Measurements from ENCODE around the gene MYO1F.
"Not testable (repeated sequence)": the region's sequence is repeated elsewhere in the genome, so short reads cannot be mapped to it uniquely, and the experiment has no call there.

MYO1F gene

GRCh38 chr19:8561075-8561764 lies 16.0 kb downstream of the MYO1F start:
- no peak for DNase-seq

- no peak for DNase-seq
These were observed 18.9 kb downstream of the MYO1F start for GRCh38 chr19:8558325-8558724.

DNA sequence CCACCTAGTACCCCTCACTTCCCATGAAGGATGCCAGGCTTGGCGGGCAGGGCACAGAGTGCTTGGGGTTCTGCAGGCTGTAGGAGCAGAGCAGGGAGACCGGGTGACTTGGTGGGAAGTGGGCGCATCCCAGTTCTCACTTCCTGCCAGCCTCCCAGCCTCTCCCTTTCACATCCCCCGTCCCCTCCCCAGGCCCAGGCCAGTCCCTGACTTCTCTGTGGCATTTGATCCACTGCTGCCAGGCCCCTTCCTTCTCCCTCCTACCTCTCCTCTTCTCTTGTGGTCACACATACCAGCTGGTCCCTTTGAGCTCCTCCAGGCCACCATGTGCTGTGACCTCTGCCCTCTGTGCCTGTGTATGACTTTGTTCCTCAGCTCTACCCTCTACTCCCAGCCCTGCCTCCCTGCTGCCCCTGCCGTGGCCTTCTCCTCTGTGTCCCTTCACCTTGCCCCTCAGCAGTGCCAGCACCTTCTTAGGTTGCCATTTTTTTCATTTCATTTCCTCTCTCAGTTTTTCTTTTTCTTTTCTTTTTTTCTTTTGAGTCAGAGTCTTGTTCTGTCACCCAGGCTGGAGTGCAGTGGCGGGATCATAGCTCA lies 19.5 kb downstream of the MYO1F start:
- no peak for DNase-seq

DNA sequence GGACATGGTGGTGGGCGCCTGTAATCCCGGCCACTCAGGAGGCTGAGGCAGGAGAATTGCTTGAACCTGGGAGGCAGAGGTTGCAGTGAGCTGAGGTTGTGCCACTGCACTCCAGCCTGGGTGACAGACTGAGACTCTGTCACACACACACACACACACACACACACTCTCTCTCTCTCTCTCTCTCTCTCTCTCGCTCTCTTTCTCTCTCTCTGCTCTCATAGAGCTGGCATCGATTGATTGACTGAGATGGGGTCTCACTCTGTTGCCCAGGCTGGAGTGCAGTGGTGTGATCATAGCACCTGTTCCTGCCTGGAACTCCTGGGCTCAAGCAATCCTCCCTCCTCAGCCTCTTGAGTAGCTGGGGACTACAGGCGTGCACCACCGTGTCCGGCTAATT lies 23.5 kb downstream of the MYO1F start:
- not testable (repeated sequence) for DNase-seq

DNA sequence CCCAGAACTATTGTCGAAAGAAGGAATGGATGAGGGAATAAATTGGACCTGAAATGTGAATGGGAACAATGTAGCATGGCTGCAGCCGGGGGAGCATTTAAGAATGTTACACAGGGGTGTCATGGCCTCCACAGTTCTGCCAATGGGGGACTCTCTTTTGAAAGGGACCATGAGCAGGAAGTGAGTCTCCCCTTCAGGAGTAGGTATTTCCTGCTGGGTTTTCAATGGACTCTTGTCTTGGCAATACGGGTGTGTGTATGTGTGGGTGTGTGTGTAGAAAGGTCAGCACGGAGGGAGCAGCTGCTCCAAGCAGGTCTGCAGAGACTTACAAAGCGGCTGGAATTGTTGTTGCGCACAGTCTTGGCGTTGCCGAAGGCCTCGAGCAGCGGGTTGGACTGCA lies 24.4 kb downstream of the MYO1F start:
- no peak for DNase-seq

- DNase-seq: no peak
These were observed 27.2 kb downstream of the MYO1F start for GRCh38 chr19:8550070-8550469.

GRCh38 chr19:8545743-8546142 lies 31.5 kb downstream of the MYO1F start:
- DNase-seq: no peak

DNA sequence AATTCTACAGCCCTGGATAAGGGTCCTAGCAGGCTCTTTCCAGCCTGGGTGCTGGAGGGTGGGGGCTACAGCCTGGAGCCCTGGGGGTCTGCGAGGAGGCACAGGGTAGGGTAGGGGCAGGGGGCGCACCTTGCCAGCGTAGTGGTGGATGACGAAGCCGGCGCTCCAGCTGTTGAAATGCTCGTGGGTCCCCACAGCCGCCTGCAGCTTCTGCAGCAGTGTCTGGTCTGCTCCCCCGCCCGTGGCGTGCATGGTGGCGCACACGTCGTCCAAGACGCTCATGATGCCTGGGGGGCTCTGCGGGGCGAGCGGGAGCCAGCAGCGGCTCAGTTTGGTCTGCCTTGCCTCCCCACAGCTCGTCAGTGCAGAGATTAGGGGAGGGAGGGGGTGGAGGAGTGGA lies 33.1 kb downstream of the MYO1F start:
- DNase-seq: no peak

DNA sequence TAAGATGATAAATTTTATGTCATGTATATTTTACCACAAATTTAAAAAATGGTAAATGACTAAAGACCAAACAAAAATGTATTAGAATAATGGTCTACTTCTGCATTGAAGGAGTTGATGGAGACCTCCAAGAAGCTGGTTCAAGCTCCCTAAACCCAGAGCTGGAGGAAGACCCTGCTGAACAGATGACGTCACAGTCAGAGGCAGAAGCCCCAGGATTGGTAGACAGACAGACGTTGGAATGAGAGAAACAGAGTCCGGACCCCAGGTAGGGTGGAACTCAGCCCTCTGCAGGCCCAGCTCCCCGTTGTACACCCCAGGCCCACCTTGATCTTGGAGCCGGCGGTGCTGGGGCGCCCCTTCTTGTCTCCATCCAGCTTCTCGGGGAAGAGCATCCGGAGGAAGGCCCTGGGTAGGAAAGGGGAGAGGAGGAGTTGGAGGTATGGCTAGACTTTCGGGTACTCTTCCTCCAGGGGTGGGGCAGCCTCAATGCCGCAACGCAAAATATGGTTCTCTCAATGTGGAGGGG lies 37.6 kb downstream of the MYO1F start:
- DNase-seq: no peak

- no peak for DNase-seq
These were observed 40.1 kb downstream of the MYO1F start for GRCh38 chr19:8537099-8537498.

DNA sequence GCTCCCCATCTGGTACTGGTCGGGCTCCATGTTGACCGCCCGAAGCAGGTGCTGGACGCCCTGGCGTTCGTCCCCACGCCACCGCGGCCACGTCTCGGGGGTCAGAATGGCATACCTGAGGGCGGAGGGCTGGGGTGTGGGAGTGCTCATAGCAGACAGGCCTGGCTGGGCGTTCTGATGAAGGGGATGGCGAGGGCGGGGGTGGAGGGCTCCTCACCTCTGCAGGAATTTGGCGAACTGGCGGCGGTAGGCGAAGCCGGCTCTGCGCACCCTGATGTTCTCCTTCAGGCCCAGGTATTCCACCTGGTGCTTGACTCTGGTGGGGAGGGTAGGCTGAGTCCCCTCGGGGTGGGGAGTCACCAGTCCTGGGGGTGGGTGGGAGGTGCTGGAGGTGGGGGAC lies 41.0 kb downstream of the MYO1F start:
- DNase-seq: no peak

- DNase-seq: no peak
These were observed 45.0 kb downstream of the MYO1F start for GRCh38 chr19:8532225-8532624.

DNA sequence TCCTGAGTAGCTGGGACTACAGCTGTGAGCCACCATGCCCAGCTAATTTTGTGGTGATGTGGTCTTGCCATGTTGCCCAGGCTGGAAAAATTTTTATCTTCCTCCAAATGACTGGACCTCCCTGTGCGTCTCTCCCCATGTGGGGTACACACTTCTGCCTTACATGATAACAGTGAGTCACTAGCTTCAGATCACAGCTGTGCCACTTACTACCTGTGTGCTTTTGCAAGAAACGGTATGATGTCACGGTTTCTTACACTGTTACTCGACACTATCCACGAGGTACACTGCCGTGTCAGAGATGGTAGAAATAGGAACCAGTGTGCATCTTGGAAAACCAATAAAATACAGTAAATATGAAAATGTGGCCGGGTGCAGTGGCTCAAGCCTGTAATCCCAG lies 45.8 kb downstream of the MYO1F start:
- DNase-seq: no peak

DNA sequence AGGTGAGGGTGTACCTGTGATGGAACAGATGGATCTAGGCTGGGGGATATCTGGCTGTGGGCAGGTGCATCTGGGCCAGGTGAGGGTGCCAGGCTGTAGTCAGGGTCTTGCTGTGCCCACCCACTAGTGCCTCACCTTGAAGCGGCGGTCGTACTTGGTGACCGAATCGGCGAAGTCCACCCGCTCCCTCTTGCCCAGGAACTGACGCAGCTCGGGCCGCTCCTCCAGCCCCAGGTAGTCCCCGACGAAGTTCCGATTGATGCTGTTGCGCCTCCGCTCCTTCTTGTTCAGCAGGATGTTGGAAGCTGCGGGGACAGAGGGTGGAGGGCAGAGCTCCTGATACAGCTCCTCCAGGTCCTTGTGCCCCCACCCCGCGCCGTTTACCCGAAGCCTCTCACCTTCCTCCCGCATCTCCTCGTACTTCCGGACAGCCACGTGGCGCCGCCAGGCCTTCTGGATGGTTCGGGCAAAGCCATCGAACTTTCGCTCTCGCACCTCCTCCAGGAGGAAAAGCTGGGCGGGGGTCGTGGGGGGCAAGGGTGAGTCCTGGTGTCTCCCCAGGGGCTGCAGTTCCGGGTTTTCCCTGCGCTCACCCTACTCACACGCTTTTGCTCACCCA lies 47.1 kb downstream of the MYO1F start:
- no peak for DNase-seq

- no peak for DNase-seq
These were observed 47.8 kb downstream of the MYO1F start for GRCh38 chr19:8529369-8530006.

DNA sequence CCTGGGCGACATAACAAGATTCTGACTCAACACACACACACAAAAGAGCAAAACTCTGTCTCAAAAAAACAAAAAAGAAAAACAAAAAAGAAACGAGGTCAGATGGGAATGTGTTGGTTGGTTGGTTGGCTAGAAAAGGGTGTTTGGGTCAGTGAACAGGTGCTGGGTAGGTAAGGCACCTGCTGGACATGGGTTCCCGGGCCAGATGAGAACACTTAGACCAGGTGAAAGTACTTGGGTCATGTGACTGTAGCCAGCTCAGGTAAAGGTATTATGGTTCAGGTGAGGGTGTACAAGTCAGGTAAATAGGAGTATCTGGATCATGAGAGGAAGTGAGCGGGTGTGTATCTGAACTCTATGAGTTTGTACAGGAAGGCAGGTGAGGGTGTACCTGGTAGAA lies 48.7 kb downstream of the MYO1F start:
- DNase-seq: no peak

- DNase-seq: no peak
These were observed 50.7 kb downstream of the MYO1F start for GRCh38 chr19:8526345-8527091.

- DNase-seq: no peak
These were observed 51.9 kb downstream of the MYO1F start for GRCh38 chr19:8525401-8525684.

GRCh38 chr19:8519388-8519787 lies 57.9 kb downstream of the MYO1F start:
- DNase-seq: no peak

DNA sequence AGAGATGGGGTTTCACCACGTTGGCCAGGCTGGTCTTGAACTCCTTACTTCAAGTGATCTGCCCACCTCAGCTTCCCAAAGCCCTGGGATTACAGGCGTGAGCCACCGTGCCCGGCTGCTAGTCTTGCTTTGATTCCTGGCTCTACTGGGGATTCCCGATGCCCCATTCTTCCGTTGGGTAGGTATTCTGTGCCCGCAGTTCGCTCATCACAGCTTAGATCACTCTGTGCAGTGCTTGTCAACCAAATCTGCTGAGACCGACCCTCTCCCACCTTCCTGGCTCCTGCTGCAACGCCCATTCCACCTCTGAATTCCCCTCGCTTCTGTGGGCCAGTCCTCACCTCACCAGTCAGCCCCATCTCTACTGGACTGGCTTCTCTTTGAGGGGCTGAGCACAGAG lies 58.7 kb downstream of the MYO1F start:
- no peak for DNase-seq

DNA sequence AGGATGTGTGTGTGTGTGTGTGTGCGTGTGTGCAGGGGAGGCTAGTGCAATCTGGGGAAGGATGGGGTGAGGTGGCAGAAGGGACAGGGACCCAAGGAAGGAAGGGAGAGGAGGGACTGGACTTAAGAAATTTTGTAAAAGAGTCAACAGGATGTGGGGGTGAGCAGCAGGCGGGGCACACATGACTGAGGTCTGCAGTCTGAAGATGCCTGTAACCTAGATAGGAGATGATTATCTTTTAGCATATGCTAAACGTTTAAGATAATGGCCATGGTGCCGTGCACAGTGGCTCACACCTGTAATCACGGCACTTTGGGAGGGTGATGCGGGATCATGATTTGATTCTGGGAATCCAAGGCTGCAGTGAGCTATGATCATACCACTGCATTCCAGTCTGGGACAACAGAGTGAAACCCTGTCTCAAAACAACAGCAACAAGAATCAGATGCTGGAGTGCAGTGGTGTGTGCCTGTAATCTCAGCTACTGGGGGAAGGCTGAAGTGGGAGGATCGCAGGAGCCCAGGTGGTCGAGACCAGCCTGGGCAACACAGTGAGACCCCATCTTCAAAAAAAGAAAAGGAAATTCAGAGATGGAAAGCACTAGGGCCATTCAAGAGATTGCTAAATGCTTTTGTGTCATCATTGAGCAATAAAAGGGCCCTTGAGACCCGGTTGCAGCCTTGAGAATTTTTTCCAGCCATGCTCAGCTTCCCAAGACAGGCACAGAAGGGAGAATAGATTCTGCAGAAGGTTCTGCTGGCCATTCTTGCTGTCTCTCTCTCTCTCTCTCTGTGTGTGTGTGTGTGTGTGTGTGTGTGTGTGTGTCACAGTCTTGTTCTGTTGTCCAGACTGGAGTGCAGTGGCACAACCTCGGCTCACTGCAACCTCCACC lies 59.4 kb downstream of the MYO1F start:
- no peak for DNase-seq

DNA sequence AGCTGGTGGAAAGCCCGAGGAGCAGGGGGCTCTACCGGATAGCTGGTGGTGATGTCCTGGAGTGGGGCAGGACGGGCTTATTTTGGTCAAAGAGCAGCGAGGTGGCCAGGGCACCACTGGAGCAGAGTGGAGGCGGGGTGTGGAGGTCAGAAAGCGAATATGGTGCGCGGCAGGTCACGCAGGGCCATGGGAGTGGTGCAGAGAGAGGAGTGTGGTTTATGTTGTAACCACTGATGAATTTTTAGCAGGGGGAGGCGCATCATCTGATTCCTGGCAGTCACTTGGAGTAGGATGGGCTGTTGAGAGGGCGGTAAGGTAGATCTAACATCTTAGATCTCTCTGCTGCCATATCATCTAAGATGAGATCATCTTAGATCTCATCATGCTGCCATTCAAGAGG lies 61.9 kb downstream of the MYO1F start:
- DNase-seq: no peak
